Upper lobe of left lung (tissue), 6 donors: ENCODE results near the gene ZIC5. TPM values are rescaled to one million over a fixed set of nuclear protein-coding genes. Genes with fewer than 3 reads are reported as not detected.

Experiments
- ATAC-seq, 2 donors: fragments of 200-7000 bp; cut with Tn5 transposase; one replicate each; pipeline ENCODE4 v1.9.1; 2022; ENCODE audit warnings: mild to moderate bottlenecking in 2 of 2, moderate library complexity in 2 of 2; ENCODE audit not compliant: low FRiP score in 2 of 2
- DNase-seq, 2 donors: peaks; one replicate each; pipeline ENCODE4 v3.0.0-alpha.2; 2019 to 2020
- H3K27ac ChIP-seq, 4 donors: fragments of 200-600 bp; sonication (generic); one replicate each; pipeline ENCODE4 v1.5.1; 2016 to 2019
- H3K27me3 ChIP-seq, 4 donors: fragments of 200-600 bp; sonication (generic); one replicate each; pipeline ENCODE4 v1.5.1; 2017 to 2019
- H3K36me3 ChIP-seq, 4 donors: fragments of 200-600 bp; sonication (generic); one replicate each; pipeline ENCODE4 v1.5.1; 2016 to 2019
- H3K4me1 ChIP-seq, 4 donors: fragments of 200-600 bp; sonication (generic); one replicate each; pipeline ENCODE4 v1.5.1; 2018 to 2019
- H3K4me3 ChIP-seq, 4 donors: fragments of 200-600 bp; sonication (generic); one replicate each; pipeline ENCODE4 v1.5.1; 2017 to 2019; ENCODE audit warnings: mild to moderate bottlenecking in 2 of 4, moderate library complexity in 1 of 4
- H3K9me3 ChIP-seq, 4 donors: fragments of 200-600 bp; sonication (generic); one replicate each; pipeline ENCODE4 v1.5.1; 2018 to 2019
- CTCF ChIP-seq, 6 experiments: fragments of 450-650 bp in 4 of 6; fragments of 200-600 bp in 2 of 6; sonication (generic) in 2 of 6; IDR thresholded peaks; one replicate each; pipeline ENCODE4 v1.5.1; 2016 to 2019; ENCODE audit warnings: antibody characterized with exemption in 6 of 6
- EP300 ChIP-seq, 4 donors: sonication (generic); formaldehyde crosslinking; IDR thresholded peaks; one replicate each; pipeline ENCODE4 v1.5.1; 2017; ENCODE audit warnings: antibody characterized with exemption in 4 of 4, control low read depth in 2 of 4
- POLR2A ChIP-seq, 4 donors: fragments of 450-650 bp; IDR thresholded peaks; one replicate each; pipeline ENCODE4 v1.5.1; 2016 to 2017; ENCODE audit warnings: antibody characterized with exemption in 4 of 4, mild to moderate bottlenecking in 2 of 4
- POLR2AphosphoS5 ChIP-seq, 2 donors: sonication (generic); formaldehyde crosslinking; IDR thresholded peaks; one replicate each; pipeline ENCODE4 v1.5.1; 2017; ENCODE audit warnings: antibody characterized with exemption in 2 of 2
- WGBS, 2 donors: methylation state at CpG; one replicate each; pipeline ENCODE4 v1.1.5; 2017 to 2018; 5-methylcytosine and 5-hydroxymethylcytosine counted together
- total RNA-seq, 6 donors: library from RNA; depleted of rRNA in 4 of 6; stranded (reverse); fragments of >200 nt in 4 of 6; gene quantifications; one replicate each; pipeline versions ENCODE4 v1.1.0 to v1.2.1, GENCODE V29; 2016 to 2021
- donor health status: DM: no; HTN: no; CAD: no; lungs with moderate emphysema.
- donor health status: DM: no; HTN: yes; CAD: no; lungs with severe emphysema.

ZIC5 gene
- total RNA-seq = under 1 TPM in 1 of 6 donors, not detected in 5; 0.07 TPM

- no peak within 1 kb of the TSS for H3K27ac ChIP-seq
- H3K4me1 ChIP-seq = peaks cover 31 to 42% (median 33%) of the 10 kb centered on the region in 4 donors
- H3K4me3 ChIP-seq = peak within 1 kb of the TSS in 3 of 4 donors; percentile 26 to 32 (median 31)
- no peaks in the 10 kb centered on the region for H3K36me3 ChIP-seq
- peaks cover 9 to 89% (median 59%) of the 10 kb centered on the region in 4 donors for H3K27me3 ChIP-seq
- WGBS, 2 donors = 10 to 17% methylated on average over 5 to 33 of the region's 41 CpGs
- ATAC-seq (no peak), DNase-seq (peak in 1 of 2 donors; percentile 80)
- no peak for TF ChIP-seq POLR2AphosphoS5 (IDR thresholded peaks at IDR 0.05)
- TF ChIP-seq EP300 (IDR thresholded peaks at IDR 0.05) = no peak
- no peak for TF ChIP-seq POLR2A (IDR thresholded peaks at IDR 0.05)
- TF ChIP-seq CTCF (IDR thresholded peaks at IDR 0.05) = no peak
- H3K9me3 ChIP-seq = peaks cover 0 to 4% (median 1%) of the 10 kb centered on the region in 4 donors
These were observed at the start of gene ZIC5 for GRCh38 chr13:99971576-99972189. Gene ZIC5, minus strand, starts transcription at chr13:99971767. Its CDS starts 164 bp downstream, at chr13:99971603.

- H3K4me3 ChIP-seq = no peak overlapping the region
- H3K27me3 ChIP-seq = no peaks in the 10 kb centered on the region
- DNase-seq (no peak), ATAC-seq (peak in 1 of 2 donors; percentile 46)
- no peaks in the 10 kb centered on the region for H3K9me3 ChIP-seq
- no peaks in the 10 kb centered on the region for H3K36me3 ChIP-seq
- TF ChIP-seq CTCF (IDR thresholded peaks at IDR 0.05) (no peak), EP300 (IDR thresholded peaks at IDR 0.05) (no peak), POLR2A (IDR thresholded peaks at IDR 0.05) (no peak), POLR2AphosphoS5 (IDR thresholded peaks at IDR 0.05) (no peak)
- 97 to 100% methylated on average over 3 of the region's 3 CpGs for WGBS, 2 donors
- H3K27ac ChIP-seq = no peak overlapping the region
- H3K4me1 ChIP-seq = no peaks in the 10 kb centered on the region
These were observed 48.3 kb upstream of the ZIC5 start for GRCh38 chr13:100019780-100020356.

GRCh38 chr13:100014621-100015020 lies 43.1 kb upstream of the ZIC5 start:
- no peaks in the 10 kb centered on the region for H3K4me1 ChIP-seq
- DNase-seq = no peak
- 92 to 97% methylated on average over 1 of the region's 1 CpG for WGBS, 2 donors

GRCh38 chr13:99998261-99998660 lies 26.7 kb upstream of the ZIC5 start:
- no peak for TF ChIP-seq EP300 (IDR thresholded peaks at IDR 0.05)
- no peak for TF ChIP-seq POLR2A (IDR thresholded peaks at IDR 0.05)
- no peak for TF ChIP-seq CTCF (IDR thresholded peaks at IDR 0.05)
- no peak for TF ChIP-seq POLR2AphosphoS5 (IDR thresholded peaks at IDR 0.05)

More at GRCh38 chr13:100014621-100015020, 43.1 kb upstream of the ZIC5 start:
- H3K36me3 ChIP-seq = no peaks in the 10 kb centered on the region
- ATAC-seq = no peak
- no peaks in the 10 kb centered on the region for H3K9me3 ChIP-seq
- TF ChIP-seq EP300 (IDR thresholded peaks at IDR 0.05) = no peak
- TF ChIP-seq POLR2AphosphoS5 (IDR thresholded peaks at IDR 0.05) = no peak
- TF ChIP-seq POLR2A (IDR thresholded peaks at IDR 0.05) = no peak
- TF ChIP-seq CTCF (IDR thresholded peaks at IDR 0.05) = no peak
- no peak overlapping the region for H3K27ac ChIP-seq
- H3K4me3 ChIP-seq = no peak overlapping the region
- no peaks in the 10 kb centered on the region for H3K27me3 ChIP-seq

More at GRCh38 chr13:99998261-99998660, 26.7 kb upstream of the ZIC5 start:
- no peaks in the 10 kb centered on the region for H3K36me3 ChIP-seq
- WGBS, 2 donors = 80 to 82% methylated on average over 11 of the region's 11 CpGs
- no peak overlapping the region for H3K27ac ChIP-seq
- no peak overlapping the region for H3K4me3 ChIP-seq
- DNase-seq = no peak
- peaks cover 2 to 17% (median 7%) of the 10 kb centered on the region in 4 donors for H3K4me1 ChIP-seq
- H3K27me3 ChIP-seq = peaks cover 0 to 51% (median 26%) of the 10 kb centered on the region in 4 donors
- peaks cover 0 to 8% (median 2%) of the 10 kb centered on the region in 4 donors for H3K9me3 ChIP-seq
- ATAC-seq = no peak
